HL-60/S4 treated with retinoic acid at 250 ng/mL for 4 days and 3 days (cell line): ENCODE measurements around the gene GPSM1.
"Not testable (repeated sequence)": the region's sequence is repeated elsewhere in the genome, so short reads cannot be mapped to it uniquely, and the experiment has no call there.

ENCODE experiments used
- in situ Hi-C: fragments of 300-500 bp; cut with MboI; formaldehyde crosslinking; loops from 2 replicates; pipeline ENCODE4 v1.7.0; 2022; ENCODE audit warnings: low sequenced_read_pairs

GPSM1 gene

DNA sequence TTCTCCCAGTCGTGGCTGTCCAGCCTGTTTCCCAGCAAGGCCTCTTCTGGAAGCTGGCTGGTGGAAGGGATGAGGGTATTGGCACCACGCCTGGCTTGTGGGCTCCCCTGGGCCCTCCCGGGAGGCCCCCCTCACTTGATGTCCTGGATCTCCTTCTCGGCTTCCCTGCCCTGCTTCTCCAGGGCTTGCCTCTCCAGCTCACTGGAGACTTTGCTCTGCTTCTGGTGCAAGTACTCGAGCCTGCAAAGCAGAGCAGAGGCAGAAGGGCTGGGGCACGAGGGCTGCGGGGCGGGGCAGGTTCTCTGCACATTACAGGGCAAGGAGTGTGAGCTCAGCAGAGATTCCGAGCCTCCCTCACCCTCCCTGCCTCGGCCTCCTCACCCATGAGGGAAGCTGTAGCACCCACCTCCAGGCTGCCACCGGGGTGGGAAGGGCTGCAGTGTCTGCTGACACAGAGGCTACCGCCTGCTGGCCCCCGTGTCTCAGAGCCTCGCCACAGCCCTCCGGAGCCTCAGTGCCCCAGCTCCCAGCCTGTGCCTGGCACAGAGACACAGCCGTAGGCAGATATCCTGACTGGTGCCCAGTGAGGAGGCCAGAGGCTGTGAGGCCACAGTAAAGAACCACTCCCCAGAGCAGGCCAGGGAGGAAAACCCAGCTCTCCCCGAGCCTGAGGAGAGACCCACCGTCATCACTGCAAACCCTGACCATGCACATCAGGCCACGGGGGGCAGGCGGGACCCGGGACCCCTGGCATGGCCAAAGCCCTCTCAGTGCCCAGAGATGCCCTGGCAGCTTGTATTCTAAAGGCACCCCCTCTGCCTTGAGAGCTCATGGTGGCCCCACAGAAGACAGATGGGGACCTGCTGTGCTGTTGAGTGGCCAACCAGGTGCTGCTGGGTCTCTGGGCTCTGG is 65.5 kb downstream of the GPSM1 start:
- in situ Hi-C loops, result no loop called here

DNA sequence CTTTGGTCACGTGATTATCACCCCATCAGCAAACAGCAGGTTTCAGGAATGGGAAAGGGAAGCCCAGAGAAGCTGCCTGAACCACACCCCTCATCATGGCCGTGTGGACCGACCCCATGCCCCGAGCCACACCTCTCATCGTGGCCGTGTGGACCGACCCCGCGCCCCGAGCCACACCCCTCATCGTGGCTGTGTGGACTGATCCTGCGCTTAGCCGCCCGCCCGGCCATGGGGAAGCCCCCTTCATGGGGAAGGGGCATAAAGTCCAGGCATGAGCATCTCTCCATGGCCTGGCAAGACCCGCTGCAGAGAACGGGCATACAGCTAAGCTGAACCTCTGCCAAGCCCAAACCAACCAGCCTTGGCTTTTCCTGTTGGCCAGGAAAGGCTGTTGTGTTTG is 66.2 kb downstream of the GPSM1 start:
- in situ Hi-C loops, result no loop called here

DNA sequence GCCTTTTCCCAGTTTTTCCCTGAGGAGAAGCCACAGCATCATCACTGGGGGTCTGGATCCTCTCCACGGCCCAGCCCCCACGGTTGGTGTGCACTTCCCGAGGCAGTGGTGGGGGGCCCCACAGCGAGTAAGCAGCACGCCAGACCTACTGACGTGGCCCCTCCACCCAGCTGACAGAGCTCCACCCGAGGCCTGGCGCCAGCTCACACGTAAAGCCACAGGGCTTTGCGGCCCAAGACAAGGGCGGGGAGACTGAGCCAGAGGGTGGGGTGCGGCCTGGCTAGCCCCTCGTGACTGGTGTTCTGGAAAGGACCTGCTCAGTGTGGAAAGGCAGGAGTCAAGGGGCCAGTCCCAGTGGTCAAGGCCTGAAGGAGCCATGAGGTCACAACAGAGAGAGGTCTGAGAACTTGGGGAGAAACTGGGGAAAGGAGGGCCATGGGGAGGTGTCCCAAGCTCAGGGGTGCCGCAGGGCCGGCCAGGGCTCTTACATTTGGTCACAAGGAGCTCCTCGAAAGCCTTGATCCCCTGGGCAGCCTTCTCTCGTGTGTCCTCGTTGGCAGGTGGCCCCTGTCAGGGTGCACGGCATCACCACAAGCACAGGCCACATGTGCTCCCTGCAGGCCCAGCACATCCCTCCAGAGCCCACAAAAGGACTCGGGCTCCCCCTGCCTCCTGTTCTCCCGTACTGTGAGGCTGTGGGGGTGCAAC is 67.1 kb downstream of the GPSM1 start:
- in situ Hi-C loops, result no loop called here

DNA sequence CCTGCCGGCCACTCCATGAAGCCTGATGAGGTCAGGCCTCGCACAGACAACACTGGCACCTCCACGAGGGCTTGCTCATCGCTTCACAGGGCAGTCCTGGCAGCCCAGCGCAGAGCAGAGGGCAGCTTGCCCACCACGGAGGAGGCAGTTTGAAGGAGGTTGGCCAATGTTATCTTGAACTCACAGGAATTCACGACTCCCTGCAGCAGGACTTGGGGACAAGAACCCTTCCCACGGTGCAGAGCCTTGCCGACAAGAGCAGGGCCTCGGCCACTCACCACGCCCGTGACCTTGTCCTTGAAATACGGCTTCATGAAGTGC is 67.6 kb downstream of the GPSM1 start:
- in situ Hi-C loops, result no loop called here

DNA sequence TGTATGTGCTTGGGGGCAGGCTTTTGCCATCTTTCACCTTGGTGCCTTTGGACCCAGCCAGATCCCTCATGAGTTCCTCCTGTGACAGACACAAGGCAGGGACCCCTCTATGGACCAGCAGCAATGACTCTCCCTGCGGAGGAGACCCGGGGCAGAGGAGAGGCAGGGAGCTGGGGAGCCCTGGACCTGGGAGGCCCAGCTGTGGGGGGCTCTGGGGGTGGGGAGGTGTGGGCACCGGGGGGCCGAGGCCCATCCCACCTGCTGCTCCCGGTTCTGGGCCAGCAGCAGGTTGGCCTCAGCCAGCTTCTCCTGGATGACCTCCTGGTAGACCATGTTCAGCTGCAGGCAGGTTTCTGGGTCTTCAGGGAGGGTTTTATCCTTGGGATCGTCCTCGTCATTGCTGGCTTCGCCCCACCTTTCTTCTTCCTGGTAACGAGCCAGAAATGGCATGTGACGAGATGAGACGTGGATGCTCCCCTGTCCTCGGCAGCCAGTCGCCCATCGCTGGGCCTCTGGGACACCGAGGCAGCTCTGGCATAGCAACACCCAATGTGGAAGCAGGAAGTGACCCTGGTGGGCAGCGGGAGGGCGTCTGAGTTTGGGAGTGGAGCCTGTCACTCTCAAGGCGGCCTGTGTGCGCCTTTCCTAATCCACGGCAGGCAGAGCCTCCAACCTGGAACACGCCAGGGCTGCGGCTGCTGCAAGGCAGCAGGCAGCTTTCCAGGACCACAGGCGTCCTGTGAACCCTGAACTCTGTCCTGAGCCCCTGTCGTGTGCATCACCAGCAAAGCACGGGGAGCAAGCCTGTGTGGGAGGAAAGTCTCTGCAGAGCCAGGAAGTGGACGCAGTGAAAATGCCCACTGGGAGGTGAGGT is 68.2 kb downstream of the GPSM1 start:
- in situ Hi-C loops, result no loop called here

DNA sequence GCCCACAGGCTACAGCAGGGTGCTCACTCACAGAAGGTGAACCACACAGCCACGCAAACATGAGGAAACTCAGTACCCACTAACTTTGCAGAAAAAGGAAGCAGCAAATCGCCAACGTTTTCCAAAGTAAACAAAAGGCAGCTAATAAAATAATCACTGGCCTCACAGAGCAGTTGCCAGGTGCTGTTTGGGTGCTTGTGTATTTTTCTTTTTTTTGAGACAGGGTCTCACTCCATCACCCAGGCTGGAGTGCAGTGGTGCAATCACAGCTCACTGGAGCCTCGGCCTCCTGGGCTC is 68.8 kb downstream of the GPSM1 start:
- in situ Hi-C loops, result no loop called here

DNA sequence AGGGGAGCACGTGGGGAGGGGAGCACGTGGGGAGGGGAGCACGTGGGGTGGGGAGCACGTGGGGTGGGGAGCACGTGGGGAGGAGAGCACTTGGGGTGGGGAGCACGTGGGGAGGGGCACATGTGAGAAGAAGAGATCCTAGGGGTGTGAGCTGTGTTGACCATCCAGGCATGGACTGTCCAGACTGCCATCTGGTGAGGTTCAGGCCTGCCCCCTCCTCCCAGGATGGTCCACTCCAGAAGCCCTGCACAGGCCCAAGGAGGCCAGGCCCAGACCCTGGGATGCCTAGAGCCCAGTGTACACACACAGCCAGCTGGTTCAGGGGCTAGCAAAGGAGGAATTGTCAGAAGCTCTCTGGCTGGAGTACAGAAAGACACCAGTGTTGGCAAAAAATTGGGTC is 70.3 kb downstream of the GPSM1 start:
- in situ Hi-C loops, result no loop called here

DNA sequence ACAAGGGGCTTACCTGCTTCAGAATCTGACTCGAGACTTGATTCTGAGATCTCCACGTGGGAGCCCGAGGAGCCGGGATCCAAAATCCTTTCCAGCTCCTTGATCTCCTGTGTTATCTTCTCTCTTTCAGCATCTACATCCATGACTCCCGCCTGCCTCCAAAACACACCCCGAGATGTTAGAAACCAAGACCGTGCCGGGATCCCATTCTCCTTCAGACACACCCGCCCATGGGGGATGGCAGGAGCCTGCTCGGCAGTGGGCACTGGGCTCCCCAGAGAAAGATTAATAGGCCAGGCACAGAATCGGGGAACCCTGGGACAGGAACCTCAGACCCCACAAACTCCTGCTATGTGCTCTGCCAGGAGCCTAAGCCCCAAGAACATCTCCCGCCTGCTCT is 70.9 kb downstream of the GPSM1 start:
- in situ Hi-C loops, result no loop called here

DNA sequence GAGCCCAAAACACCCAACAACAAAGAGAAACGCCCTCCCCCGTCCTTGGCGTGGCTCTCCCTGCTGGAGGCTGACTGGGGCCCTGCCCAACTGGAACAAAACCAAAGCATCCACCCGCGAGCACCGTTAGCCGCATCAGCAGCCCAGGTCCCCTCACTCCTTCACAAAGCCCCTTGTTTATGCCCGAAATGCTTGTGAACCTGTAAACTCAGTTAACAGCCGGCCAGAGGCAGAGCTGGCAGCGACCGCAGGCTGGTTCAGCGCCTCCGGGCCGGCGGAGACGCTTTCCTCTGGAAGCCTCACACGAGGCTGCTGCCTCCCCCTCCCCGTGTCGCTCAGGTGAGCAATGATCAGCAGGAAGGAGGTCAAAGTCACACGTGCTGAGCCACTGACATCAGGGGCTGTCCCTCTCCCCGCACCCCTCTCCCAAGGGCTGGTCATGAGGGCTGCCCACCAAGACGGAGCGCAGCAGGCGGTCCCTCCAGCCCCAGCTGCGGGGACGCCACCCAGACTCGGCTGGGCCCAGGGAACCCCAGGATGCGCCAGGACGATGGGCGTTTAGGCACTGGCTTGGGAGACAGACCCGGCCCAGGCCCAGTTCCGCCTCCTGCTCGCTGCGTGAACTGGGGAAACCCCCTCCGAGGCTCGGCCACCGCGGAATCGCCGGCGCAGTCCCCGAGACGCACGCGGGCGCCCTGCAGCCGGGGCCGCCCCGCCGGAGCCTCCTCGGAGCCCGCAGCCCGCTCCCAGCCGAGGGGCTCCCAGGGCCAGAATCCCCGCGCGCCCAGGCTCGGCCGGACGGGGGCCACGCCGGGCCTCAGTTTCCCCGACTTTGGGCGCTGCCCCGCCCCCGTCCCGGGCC is 72.1 kb downstream of the GPSM1 start:
- in situ Hi-C loops, result no loop called here

DNA sequence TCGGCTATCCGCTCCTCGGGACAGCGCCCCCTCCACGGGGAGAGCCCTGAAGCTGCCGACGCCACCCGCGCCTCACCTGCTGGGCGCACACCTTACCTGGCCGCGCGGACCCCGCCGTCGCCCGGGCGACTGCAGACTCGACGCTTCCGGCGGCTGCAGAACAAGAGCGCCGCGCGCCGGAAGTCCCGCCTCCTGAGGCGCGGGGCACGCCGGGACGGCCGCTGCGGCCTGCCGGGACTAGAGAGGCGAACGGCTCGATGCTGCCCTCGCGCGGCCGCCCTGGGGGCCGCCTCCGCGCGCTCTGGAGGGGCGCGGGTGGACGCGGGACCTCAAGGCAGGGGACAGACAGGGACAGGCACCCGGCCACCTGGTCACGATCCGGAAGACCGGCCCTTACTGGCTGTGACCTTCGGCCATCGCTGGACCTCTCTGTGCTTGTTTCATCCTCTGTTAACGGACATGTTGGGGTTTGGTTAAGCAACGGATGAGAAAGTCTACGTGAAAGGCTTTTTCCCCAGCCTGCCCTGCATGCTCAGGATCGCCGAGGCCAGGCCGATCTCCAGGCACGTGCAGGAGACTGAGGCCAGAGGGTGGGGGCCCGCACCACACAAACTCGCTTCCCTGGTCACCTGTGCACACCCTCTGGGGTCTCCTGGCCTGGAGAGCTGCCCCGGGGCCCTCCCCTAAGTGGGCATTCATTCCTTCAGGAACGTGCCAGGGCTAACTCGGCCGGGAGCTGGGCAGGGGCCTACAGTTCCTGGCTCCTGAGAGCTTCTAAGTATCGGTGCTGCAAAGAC is 72.9 kb downstream of the GPSM1 start, which contains the start of gene SNAPC4:
Gene SNAPC4 (minus strand): TSS at position 133 of the 797 bp plus-strand sequence. CDS start 1,742 bp downstream, outside the sequence.
- in situ Hi-C loops, result no loop called here

DNA sequence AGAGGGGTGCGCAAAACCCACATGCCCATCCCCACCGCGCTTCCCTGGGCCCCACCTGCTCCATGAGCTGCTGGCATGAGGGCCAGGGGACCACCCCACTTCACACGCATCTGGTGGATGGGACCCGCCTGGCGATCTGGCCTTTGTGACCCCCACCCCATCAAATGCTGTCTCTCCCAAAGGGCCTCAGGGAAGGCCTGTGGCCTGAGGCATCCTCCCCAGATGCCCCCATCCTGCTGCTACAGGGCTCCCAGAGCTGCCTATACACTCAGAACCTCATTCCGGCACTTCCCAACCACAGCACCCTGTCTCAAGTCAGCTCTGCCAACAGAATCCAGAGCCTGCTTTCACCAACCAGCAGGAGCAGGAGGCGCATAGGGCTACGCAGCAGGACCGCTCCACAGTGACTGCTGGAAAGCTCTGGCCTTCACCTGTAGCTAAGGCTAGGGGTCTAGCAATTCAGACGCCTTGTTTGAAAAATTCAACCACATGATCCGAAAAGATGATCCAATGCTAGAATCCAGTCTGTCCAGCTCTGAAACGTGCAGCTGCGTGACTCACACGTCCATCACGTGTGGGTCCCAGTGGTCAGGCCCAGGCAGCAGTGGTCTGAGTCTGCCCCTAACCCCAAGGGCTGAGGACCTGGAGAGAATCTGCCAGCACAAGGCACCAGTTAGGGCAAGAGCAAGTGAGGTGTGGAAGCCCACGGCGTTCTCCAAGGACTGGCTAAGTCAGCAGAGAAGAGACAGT is 74.0 kb downstream of the GPSM1 start:
- in situ Hi-C loops, result no loop called here

DNA sequence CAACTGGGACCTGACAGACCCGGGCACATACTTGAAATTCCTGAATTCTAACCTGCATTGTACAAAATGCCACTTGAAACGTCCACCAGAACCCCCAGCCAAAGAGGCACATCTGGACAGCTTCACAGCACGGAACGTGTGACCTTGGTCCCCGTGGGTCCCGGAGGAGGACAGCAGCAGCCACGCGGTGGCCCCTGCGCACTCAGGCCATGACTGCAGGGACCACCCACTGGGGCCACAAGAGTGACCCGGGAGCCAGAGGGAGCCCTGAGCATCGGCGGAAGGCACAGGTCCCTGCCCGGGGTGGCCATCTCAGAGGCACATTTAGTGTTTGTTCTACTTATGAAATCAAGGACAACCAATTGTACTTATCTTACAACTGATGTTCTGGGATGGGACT is 74.7 kb downstream of the GPSM1 start:
- in situ Hi-C loops, result no loop called here

DNA sequence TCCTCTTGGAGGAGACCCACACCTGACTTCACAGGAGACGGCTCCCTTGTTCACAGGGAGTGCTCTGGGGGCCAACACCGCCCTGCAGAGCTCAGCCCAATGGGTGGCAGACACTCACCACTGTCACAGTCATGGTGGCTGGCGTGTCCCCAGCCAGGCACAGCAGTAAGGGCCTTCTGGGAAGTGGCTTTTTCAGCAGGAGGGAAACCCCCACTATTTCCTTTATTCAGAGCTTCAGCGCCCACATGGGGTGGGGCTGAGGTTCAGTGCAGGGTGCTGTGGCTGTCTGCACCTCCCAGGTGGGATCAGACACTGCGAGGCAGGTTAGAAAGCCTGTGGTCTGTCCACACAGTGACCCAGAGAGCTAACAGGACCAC is 76.2 kb downstream of the GPSM1 start:
- in situ Hi-C loops, result no loop called here

DNA sequence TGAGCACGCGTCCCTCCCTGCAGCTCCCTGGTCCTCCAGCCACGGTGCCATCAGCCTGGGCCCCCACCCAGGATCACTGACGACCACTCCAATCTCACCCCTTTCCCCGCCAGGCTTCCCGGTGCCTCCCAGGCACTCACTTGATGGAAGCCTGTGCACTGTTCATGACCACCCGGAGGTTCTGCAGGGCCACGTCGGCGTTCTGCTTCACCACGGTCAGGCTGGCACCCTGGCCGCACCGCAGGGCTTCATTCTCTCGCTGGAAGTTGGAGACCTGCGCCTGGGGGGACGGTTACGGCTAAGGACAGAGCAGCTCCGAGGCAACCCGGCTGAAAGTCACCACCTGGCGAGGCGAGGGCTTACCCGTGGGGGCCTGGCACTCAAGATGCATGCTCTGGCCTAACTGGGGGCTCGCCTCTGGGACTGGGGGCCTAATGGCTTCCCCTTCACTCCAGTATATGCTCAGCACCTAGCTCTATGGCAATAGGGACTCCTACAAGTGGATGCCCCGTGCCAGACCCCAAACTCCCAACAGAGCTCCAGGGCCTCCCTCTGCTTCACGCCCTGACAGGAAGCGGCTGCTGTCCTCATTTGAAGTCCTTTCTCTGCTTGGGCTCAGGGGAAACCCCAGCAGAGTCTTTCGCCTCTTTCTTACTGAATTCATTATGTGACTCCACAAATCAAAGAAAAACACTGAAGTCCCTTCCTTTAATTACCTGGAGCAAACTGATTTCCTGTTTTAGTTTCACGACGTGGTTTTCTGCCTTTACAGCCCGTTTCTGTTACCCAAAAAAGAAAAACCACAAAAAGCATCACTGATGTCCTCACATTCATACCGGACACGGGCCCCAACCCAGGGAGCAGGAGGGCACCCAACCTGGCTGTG is 76.8 kb downstream of the GPSM1 start:
- in situ Hi-C loops, result no loop called here

DNA sequence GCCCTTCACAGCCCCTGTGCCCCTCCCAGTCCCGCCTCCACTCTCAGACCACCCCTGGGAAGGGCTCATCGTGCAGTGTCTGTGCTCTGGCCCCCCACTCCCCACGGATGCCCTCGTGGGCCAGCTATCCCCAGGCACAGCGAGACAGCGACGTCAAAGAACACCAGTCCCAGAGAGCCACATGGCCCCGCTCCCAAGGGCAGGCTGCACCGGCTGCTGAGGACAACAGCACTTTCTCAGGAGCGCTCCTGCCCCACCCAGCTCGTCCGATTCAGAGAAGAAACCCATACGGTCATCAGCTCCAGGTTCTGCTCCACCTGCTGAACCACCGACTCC is 77.4 kb downstream of the GPSM1 start:
- in situ Hi-C loops, result no loop called here

DNA sequence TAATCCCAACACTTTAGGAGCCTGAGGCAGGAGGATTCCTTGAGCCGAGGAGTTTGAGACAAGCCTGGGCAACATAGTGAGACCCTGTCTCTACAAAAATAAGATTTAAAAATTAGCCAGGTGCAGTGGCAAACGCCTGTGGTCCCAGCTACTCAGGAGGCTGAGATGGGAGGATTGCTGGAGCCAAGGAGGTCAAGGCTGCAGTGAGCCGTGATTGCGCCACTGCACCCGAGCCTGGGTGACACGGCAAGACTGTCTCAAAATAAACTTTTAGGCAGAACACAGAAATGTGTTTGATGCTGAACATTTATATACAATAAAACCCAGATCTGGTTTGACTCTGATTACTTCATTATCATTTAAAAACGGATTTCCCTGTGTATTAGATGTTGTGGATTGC is 78.1 kb downstream of the GPSM1 start:
- in situ Hi-C loops, result no loop called here

DNA sequence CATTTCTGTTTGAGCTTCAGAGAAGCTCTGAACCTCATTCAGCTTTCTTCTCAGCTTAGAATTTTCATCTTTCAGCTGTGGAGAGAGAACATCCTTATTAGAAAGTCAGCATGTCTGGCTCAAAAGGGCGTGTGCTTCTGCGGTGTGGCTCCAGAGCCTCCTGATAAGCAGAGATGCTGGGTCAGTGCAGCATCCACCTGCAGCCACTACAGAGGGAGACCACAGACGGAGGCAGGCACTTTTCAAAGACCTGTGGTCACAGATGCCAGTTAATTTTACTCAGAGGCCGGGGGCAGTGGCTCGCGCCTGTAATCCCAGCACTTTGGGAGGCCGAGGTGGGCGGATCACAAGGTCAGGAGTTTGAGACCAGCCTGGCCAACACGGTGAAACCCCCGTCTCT is 78.6 kb downstream of the GPSM1 start:
- in situ Hi-C loops, result not testable (repeated sequence)

DNA sequence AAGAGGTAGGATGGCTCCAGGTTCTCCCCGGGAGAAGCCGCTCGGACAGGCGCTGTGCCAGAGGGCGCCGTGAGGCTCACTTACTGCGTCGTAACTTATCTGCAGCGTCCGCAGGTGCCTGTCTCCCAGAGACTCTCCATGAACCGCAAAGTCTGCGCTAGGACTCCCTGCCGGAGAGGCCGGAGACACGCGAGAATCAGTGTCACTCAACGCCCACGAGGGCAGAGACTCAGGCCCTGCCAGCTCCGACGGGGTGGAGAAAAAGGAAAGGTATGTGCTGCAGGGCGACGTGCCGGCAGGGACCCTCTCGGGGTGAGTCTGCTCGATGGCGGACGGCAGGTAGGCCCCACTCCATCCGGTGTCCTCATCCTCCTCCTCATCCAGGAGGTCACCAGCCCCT is 79.7 kb downstream of the GPSM1 start:
- in situ Hi-C loops, result not testable (repeated sequence)
